GM19463 (cell line): Measurements from ENCODE around the gene MDGA2.

Experiments
- ATAC-seq: cut with Tn5 transposase; IDR thresholded peaks from one replicate; pipeline ENCODE4 v1.9.1; 2021; ENCODE audit warnings: mild to moderate bottlenecking, moderate library complexity; ENCODE audit not compliant: unreplicated experiment

MDGA2 gene

DNA sequence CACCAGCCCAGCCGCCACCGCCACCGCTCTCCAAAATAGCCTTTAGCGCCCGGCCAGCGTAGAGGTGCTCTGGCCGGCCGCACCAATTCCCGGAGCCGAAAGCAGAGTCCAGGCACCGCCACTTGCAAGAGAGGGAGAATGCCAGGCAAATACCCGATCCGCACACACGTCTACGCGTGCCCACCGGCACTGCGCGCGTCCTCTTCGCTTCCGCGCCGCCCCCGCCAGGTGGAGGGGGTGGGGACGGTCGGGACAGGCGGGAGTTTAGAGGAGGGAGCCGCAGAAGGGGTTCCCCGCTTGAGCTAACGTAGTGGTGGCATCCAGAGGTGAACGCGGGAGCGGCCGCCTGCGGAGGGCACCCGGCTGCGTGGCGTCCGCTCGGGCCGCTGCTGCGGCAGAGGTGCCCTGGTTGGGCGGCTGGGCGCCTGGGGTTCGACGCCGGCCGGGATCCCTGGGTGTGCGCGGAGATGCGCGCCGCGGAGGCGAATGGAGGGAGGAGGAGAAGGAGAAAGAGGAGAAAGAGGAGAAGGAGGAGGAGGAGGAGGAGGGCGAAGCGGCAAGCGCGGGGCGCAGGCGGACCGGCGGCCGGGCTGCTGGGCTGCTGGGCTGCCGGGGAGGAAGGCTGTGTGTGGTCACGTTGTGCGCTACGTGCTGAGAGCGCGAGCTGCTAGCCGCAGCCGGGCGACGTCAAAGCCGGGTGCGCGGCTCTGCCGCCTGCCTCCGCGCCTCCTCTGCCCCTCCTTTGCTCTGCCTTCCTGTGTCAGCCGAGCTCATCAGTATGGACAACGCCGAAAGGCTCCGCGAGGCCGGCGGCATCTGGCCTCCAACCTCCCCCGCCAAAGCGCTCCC lies at the start of gene MDGA2:
Gene MDGA2 (minus strand): TSS at position 140 of the 849 bp plus-strand sequence.
- peak; percentile 58 for ATAC-seq

GRCh38 chr14:47722929-47723693 lies 47.7 kb upstream of the MDGA2 start:
- no peak for ATAC-seq

- ATAC-seq = no peak
Observed at GRCh38 chr14:47720281-47720680, 44.9 kb upstream of the MDGA2 start.

DNA sequence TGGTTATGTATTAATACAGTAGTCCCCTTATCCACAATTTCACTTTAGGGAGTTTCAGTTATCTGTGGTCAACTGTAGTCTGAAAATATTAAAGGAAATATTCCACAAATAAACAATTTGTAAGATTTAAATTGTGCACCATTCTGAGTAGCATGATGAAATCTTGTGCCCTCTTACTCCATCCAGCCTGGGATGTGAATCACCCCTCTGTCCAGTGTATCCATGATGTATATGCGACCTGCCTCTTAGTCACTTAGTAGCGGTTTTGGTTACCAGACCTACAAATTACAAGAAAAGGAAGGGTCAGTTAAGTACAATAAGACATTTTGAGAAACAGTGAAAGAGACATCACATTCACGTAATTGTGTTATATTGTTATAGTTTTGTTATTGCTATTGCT lies 39.9 kb upstream of the MDGA2 start:
- ATAC-seq = no peak

- no peak for ATAC-seq
Observed at GRCh38 chr14:47710581-47710980, 35.2 kb upstream of the MDGA2 start.

GRCh38 chr14:47705683-47706082 lies 30.3 kb upstream of the MDGA2 start:
- ATAC-seq = no peak

DNA sequence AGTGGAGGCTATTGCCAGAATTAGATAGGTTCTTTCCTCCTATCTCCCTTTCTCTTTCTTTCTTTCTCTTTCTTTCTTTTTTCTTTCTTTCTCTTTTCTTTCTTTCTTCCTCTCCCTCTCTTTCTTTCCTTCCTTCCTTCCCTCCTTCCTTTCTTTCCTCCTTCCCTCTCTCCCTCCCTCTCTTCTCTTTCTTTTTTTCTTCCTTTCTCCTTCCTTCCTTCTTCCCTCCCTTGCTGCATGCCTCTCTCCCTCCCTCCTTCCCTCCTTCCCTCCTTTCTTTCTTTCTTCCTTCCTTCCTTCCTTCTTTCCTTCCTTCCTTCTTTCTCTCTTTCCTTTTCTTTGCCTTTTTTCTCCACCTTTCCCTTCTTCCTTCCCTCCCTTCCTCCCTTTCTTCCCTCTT lies 16.4 kb upstream of the MDGA2 start:
- ATAC-seq = no peak

- ATAC-seq = no peak
Observed at GRCh38 chr14:47678993-47679392, 3.6 kb upstream of the MDGA2 start.

DNA sequence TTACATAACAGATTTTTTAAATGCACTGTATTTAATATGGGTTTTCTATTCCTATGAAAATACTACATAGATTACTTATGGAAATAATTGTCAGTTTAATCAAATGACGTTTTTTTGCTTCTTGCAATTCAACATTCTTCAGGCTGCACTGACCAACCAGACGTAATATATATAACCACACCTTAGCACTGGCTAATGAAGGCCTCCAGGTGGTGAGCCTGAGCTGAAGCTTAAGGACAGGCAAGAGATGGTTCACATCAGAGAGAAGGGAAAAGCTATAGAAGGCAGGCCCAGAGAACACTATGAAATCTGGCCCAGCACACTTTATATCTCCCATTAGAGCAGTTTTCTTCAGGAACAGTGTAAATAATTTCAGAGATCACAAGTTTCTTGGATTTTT lies 2.8 kb upstream of the MDGA2 start:
- ATAC-seq = no peak

- ATAC-seq = no peak
Observed at GRCh38 chr14:47676315-47676617, 861 bp upstream of the MDGA2 start.

GRCh38 chr14:47674543-47675465 lies 601 bp downstream of the MDGA2 start:
- ATAC-seq = no peak

- ATAC-seq = no peak
Observed at GRCh38 chr14:47674148-47674542, 1.3 kb downstream of the MDGA2 start.

DNA sequence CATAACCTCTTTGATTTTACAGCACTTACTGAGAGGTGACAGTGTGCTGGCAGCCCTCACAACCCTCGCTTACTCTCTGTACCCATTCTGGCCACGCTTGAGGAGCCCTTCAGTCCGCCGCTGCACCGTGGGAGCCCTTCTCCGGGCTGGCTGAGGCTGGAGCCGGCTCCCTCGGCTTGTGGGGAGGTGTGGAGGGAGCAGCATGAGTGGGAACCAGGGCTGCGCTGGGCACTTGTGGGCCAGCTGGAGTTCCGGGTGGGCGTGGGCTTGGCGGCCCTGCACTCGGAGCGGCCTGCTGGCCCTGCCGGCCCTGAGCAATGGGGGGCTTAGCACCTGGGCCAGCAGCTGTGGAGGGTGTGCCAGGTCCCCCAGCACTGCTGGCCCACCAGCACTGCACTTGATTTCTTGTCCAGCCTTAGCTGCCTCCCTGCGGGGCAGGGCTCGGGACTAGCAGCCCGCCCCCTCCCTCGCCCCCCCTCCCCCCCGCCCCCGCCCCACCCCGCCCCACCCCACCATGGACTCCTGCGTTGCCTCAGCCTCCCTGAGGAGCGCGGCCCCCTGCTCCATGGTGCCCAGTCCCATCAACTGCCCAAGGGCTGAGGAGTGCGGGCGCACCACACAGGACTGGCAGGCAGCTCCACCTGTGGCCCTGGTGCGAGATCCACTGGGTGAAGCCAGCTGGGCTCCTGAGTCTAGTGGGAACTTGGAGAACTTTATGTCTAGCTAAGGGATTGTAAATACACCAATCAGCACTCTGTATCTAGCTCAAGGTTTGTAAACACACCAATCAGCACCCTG lies 9.9 kb downstream of the MDGA2 start:
- ATAC-seq = no peak

DNA sequence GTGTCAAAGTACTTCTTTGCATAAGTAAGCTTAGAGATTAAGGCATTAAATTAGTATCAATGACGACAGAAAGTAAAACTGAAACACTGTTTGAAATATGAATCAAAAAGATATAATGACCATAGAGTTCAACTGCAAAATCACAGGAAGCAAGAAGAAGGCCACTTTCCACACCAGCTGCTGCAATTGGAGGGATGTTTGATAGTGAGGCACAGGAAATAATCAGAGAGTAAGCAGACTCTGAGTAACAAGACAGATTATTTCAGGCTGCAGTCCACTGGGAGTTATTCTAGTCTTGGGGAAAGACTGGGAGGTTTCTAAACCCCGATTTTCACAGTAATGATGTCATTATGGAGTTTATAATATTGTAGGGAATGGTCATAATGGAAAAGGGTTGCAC lies 12.9 kb downstream of the MDGA2 start:
- no peak for ATAC-seq

DNA sequence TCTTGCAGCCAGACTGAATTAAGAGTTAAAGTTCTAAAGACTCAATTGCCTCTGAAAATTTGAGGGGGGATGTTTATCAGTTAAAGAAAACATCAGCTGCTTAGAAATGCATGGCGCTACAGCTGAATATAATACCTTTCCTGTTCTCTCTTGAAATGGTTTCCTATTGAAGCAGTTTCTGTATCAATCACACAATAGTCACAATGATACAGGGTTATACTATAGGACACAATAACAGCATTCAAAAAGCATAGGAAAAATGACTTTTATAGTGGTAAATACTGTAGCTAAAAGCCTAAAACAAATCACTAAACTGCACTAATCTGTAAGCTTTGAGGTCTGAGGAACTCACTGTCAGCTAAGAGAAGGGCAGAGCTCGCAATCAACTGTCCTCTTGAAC lies 15.2 kb downstream of the MDGA2 start:
- ATAC-seq = no peak

GRCh38 chr14:47658041-47658440 lies 17.4 kb downstream of the MDGA2 start:
- no peak for ATAC-seq

DNA sequence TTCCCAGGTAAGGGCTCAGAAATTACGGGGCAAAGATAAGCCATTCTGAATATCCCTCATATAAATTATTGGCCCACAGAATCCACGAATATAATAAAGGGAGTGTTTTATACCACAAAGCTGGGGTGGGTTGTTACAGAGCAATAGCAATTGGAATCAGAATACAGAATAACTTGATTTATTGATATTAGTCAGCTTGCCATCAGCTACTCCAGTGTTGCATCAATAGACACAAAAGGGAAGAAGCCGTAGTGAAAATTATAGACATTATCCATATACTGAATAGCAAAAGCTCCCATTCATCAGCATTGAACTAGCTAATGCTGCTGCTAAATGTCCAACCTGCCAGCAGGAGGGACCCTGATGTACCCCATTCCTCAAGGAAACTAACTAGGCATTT lies 18.3 kb downstream of the MDGA2 start:
- no peak for ATAC-seq

- ATAC-seq = no peak
Observed at GRCh38 chr14:47651337-47651736, 24.1 kb downstream of the MDGA2 start.

DNA sequence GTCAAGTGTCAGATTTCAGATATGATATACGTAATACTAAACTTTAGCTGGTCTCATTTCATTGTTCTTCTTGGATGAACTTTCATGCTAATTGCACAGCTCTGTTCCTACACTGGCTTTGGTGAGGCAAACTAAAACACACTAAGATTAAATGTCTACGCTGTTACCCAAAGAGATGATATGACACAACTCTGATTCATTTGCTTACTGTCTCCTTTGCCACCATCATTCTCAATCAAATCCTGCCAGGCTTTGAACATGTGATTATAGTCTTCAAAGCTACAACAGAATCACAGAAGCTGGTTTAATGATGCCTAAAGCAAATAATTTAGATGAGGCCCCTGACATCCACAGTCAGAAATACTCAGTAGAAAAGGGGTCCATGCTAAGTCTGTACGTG lies 37.7 kb downstream of the MDGA2 start:
- ATAC-seq = no peak
